ENCODE results near the gene CCDC12.
A peak's percentile ranks its signal among the peaks of the same experiment; 100 is the strongest.

The CCDC12 gene

DNA sequence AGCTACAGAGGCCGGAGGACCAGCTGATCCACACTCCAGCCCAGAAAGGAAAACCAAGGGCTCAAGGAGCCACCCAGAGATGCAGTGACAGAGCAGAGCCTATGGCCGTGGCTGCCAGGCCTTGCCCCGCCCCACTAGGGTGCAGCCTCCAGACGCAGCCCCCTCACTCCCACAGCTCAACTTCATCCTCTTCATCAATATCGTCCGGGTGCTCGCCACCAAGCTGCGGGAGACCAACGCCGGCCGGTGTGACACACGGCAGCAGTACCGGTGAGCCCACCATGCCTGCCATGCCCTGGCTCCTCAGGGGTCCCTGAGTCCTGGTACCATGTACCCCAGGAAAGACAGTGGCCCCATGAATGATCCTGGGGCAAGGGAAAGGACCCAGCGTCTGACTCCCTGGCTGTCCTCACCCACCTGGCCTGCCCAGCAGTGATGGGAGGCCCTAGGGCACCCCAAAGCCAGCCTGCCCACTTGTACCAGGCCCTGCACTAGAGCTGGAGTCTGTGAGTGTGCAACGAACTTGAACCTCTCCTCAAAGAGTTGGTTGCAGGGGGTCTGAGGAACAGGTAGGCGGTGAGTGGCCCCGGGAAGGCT, 74.9 kb downstream of the CCDC12 start:
- no peak overlapping the region for H3K4me3 ChIP-seq (ENCODE audit: low read depth, low read length)
- DNase-seq (ENCODE audit: low read depth) = no peak

DNA sequence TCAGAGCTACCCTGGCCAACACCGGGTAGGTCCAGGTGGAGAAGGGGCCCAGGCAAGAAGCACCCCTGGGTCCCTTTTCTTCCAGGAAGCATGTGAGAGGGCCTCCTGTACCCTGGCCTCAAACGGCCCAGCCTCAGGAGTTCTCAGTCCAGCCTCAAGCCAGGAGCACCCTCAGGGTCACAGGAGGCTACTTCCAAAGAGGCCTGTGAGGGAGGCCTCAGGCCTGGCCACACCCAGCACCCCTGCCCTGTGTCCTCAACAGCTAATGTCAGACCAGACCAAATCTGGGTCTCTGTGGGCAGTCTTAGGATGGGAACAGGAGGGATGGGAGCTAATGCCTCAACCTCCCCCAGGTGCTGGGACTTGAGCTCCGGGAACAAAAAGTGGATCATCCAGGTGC, 75.5 kb downstream of the CCDC12 start:
- DNase-seq (ENCODE audit: low read depth) = no peak
- H3K4me3 ChIP-seq (ENCODE audit: low read depth, low read length) = no peak overlapping the region

DNA sequence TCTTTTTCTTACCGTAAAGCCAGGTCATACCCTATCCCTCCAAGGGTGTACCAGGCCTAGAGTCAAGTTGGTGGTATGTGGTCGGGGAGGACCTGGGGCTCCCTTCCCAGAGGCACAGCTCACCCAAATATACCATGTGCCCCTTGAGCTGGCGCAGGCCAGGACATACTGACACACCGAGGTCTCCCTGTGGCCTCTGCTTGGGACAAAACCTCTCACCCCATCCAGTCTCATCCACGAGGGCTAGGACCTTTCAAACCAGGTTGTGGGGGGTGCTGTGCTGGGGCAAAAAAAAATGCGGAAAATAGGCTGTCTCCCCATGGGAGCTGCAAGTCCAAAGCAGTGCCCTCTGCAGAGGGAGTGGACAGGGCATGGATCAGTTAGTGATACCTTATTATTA, 76.2 kb downstream of the CCDC12 start:
- H3K4me3 ChIP-seq (ENCODE audit: low read depth, low read length) = no peak overlapping the region
- DNase-seq (ENCODE audit: low read depth) = no peak

DNA sequence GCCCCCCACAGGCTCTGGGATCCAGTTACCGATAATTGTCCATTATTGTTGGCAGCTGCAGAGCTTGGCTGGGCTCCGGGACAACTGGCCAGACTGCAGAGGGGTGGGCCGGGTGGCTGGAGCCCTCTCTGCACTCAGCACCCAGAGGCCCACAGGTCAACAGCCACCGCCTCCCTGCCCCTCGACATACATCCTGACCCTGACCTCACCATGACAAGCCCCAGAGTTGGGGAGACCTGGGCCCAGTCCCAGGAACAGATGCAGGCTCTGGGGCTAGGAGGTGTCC, 76.6 kb downstream of the CCDC12 start:
- no peak for DNase-seq (ENCODE audit: low read depth)
- H3K4me3 ChIP-seq (ENCODE audit: low read depth, low read length) = no peak overlapping the region

DNA sequence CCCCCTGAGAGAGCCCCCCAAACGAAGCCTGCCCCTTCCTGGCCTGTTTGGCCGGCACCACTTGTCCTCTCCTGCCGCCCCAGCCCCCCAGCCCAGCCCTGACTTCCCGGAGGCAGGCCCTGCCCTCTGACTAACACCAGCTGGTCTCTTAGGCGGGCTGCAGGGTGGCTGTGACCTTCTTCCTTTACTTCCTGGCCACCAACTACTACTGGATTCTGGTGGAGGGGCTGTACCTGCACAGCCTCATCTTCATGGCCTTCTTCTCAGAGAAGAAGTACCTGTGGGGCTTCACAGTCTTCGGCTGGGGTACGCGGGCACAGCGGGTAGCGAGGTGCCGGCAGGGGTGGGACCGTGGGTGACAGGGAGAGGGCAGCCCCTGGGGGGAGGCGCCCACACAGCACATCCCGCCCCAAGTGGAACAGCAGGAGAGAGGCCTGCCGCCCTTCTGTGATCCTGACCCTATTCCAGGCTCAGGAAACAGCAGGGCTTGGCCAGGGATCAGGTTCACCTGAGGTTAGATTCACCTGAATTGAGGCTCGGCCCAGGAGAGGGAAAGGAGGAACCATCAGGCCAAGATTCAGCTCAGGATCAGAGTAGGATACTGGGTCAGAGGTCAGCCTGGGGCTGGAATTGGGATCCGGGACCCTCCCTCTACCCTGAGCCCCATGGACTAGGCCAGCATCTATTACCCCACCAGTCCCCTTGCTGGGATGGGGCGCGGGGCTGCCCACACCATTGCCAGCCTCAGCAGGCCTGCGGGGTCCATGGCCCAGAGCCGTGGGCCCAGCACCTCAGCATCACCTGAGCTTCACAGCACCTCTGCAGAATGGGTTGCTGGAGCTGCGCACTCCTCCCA, 77.2 kb downstream of the CCDC12 start:
- no peak for DNase-seq (ENCODE audit: low read depth)
- peak overlapping the region; percentile 17 for H3K4me3 ChIP-seq (ENCODE audit: low read depth, low read length)

DNA sequence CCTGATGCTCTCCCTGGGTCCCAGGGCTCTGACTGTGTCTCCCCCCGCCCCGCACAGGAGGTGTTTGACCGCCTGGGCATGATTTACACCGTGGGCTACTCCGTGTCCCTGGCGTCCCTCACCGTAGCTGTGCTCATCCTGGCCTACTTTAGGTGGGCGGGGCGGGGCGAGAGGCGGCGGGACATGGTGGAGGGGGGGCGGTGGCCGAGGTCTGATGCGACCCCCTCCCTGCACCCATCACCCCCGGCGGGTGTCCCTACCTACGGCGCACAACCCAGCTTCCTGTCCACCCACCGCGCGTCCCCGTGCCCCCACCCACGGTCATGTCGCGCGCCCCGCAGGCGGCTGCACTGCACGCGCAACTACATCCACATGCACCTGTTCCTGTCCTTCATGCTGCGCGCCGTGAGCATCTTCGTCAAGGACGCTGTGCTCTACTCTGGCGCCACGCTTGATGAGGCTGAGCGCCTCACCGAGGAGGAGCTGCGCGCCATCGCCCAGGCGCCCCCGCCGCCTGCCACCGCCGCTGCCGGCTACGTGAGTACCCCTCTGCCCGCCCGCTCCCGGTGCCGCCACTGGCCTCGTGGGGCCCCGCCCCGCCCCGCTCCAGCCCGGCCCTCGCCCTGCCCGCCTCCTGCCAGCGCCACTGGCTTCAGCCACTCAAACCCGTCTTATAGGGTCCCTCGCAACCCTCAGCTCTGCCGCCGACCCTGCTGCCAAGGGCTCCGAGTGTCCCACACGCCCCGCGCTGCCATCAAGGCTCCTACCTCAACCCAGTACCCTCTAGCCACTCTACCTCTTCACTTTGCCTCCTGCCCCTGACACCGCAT, 78.0 kb downstream of the CCDC12 start:
- DNase-seq (ENCODE audit: low read depth) = no peak
- H3K4me3 ChIP-seq (ENCODE audit: low read depth, low read length) = peak overlapping the region; percentile 26

DNA sequence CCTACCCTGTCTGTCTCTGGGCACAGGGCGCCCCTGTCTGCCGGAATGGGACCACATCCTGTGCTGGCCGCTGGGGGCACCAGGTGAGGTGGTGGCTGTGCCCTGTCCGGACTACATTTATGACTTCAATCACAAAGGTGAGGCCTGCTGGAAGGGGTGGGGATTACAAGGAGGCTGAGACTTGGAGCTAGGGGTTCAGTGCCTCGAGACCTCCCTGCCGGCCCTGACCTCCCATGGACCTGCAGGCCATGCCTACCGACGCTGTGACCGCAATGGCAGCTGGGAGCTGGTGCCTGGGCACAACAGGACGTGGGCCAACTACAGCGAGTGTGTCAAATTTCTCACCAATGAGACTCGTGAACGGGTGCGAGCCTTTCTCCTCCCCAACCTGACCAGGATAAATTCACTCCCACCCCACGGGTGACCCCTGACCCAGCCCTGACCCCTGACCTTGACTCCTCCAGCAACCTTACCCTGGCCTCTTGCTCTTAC, 78.7 kb downstream of the CCDC12 start:
- no peak overlapping the region for H3K4me3 ChIP-seq (ENCODE audit: low read depth, low read length)
- DNase-seq (ENCODE audit: low read depth) = no peak

DNA sequence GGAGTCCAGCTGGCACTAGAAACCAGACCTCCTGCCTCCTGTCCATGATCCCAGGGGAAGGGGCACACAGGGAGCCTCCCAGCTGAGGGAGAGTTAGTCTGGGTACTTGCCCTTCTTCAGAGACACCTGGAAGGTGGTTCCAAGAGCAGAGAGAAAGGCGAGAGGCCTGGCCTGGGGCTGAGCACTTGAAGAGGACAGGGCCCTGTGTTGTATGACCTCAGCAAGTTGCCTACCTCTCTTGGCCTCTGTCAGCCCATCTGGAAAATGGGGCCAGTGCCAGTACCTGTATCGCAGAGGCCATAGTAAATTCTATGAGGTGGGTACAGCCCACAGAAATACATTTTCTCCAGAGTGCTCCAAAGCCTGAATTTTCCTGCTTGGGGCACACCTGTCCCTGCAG, 79.5 kb downstream of the CCDC12 start:
- H3K4me3 ChIP-seq (ENCODE audit: low read depth, low read length) = no peak overlapping the region
- DNase-seq (ENCODE audit: low read depth) = no peak

DNA sequence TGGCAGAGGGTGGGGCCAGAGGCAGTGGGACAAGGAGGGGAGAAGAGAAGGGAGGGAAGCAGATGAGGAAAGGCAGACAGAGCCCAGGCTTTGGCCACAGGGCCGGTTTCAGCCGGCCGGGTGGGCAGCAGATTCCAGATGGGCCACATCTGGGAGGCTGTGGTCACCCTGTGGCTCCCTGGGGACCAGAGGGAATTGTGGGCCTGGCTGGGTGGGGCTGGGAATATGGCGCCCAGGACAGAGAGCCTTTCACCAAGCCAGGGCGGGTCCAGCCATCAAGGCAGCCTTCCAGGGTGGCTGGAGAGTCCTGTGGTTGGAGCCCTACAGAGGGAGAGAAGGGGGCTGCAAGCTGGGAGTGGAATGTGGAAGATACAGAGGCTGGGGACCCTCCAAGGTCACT, 80.2 kb downstream of the CCDC12 start:
- H3K4me3 ChIP-seq (ENCODE audit: low read depth, low read length) = no peak overlapping the region
- DNase-seq (ENCODE audit: low read depth) = no peak

DNA sequence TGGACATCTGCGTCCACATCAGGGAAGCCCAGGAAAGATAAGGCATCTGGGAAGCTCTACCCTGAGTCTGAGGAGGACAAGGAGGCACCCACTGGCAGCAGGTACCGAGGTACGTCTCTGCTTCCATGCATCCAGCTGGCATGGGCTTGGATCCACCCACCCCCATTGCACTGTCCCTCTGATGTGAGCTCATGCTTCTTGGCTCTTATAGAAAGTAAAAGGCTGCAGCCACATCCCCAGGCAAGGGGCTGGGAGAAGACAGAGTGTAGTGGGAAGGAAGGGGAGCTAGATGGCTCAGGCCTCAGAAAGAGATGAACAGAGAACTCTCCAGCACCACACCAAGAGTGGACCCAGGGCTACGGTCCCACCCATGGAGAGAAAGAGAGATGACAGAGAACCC, 80.8 kb downstream of the CCDC12 start:
- no peak overlapping the region for H3K4me3 ChIP-seq (ENCODE audit: low read depth, low read length)
- DNase-seq (ENCODE audit: low read depth) = no peak

DNA sequence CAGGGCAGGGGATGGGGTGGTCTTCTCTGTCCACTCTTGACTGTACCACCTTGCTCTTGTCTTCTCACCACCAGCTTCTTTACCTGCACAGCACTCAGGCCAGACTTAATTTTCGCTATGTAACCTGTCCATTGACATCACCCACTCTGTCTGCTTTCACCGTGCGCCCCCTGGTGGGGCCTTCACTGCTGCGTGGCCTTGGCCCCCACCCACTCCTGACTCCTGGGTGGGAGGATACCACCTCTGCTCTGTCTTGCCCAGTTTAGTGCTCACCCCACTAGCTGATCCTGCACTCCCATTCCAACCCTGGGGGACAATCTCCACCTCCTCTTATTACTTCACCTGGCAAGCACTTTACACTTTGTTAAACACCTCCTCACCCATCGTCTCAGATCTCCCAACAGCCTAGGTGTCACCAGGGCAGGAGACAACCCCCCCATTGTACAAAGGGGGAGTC, 81.3 kb downstream of the CCDC12 start:
- no peak overlapping the region for H3K4me3 ChIP-seq (ENCODE audit: low read depth, low read length)
- DNase-seq (ENCODE audit: low read depth) = no peak

DNA sequence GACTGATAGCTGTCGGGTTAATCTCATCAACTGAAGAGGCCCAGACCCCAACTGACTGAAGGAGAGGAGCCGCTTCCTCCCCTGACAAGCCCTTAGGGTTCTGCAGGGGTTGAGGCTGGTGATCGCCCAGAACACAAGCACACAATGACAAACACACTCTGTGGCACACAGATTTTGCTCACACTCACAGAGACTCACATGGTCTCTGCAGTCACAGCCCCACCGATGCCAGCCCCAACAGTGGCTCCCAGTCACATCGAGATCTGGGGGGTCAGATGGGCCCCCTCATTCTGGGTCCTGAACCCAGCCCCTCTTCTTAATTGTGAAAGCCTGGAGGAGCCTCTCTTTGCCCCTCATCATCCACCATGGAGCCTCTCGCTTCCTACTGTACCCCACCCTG, 82.3 kb downstream of the CCDC12 start:
- DNase-seq (ENCODE audit: low read depth) = no peak
- no peak overlapping the region for H3K4me3 ChIP-seq (ENCODE audit: low read depth, low read length)

DNA sequence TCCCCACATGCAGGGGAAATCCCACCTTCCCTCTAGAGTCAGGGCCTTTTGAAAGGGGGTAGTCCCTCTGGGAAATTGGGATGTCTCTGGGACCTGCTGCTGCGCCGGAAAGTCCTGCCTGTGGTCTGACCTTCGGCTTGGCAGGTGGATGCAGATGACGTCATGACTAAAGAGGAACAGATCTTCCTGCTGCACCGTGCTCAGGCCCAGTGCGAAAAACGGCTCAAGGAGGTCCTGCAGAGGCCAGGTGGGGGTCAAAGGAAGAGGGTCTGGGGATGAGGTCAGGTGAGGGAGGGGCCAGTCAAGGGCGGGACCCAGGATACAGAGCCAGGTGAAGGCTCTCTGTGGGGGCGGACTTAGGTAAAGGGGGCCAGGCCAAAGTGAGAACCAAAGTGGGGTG, 82.8 kb downstream of the CCDC12 start:
- DNase-seq (ENCODE audit: low read depth) = no peak

DNA sequence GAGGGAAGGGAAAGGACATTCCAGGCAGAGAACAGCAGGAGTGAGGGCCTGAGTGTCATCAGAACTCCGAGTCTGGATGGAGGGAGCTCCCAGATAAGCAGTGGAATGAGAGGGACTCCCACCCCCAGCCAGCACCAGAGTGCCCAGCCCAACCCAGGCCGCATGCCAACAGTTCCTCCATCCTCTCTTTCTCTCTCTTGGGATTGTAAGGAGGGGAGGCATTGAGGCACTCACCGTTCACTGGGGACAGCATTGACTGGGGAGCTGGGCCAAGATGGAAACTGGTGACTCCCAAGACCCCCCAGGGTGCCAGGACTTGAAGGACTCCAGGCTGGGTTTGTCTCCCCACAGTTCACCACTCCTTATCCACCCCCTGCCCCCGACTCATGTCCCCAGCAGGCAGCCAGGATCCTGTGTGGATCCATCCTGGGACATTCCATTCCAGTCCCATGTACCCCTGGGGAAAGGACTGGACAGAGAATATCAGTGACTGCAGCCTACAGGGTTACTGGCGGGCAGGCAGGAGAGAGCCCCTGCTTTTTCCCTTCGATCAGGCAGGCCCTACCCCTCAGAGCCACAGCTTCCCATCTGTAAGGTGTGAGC, 83.3 kb downstream of the CCDC12 start:
- no peak overlapping the region for H3K4me3 ChIP-seq (ENCODE audit: low read depth, low read length)
- no peak for DNase-seq (ENCODE audit: low read depth)

More for the DNA sequence above, 82.8 kb downstream of the CCDC12 start:
- no peak overlapping the region for H3K4me3 ChIP-seq (ENCODE audit: low read depth, low read length)

DNA sequence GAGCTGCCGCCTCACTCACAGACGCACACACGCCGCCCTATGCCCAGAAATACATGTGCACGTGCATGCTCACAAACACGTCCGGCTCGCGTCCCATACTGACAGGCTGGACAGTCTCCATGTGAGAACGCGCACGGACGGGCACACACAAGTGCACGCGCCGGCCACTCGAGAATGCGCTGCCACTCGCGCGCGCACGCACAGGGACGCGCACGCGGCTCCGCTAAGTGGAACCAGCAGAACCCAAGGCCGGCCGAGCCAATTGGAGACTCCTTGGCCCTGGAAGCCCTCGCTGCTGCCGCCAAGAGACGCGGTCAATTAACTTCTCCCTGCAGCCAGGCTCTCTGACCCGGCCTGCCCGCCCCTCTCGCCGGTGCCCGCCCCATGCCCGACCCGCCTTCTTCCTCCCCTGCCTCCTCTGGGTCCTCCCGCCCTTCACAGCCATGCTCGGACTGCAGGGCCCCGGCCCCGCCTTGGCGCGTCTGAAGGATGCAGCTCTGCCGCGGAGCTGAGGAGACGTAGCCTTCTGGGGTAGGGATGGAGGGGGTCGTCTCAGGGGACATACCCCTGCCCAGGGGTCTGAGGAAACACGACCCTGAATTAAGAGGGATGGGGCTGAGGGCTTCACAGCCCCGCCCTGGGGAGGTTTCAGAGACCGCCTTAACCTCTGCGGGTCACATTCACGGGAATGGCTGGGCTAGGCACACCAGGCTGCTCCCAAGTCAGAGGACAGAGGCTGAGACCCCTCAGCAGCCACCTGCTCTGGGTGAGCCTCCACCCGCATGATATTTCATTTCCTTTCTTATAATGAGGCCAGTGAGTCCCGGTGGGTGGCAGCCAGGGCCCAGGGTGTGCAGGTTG, 84.0 kb downstream of the CCDC12 start:
- H3K4me3 ChIP-seq (ENCODE audit: low read depth, low read length) = peak overlapping the region; percentile 39
- DNase-seq (ENCODE audit: low read depth) = no peak

DNA sequence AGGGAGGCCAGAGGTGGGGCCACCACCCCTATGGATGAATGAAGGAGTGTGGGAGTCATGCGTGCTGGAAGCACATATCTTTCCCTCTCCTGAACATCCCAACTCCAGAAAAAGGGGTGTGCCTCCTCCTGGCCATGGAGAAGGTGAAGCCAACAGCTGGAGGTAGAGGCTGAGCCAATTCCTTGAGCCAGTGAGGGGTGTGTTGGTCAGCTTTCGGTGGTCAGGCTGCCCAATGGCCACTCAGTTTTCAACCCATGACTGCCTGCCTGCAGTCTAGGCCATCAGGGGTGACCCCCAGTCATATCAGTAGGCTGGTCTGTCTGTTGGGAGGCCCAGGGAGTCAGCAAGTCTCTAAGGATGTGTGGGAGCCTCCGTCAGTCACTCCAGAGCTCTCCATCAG, 85.4 kb downstream of the CCDC12 start:
- no peak overlapping the region for H3K4me3 ChIP-seq (ENCODE audit: low read depth, low read length)
- no peak for DNase-seq (ENCODE audit: low read depth)

DNA sequence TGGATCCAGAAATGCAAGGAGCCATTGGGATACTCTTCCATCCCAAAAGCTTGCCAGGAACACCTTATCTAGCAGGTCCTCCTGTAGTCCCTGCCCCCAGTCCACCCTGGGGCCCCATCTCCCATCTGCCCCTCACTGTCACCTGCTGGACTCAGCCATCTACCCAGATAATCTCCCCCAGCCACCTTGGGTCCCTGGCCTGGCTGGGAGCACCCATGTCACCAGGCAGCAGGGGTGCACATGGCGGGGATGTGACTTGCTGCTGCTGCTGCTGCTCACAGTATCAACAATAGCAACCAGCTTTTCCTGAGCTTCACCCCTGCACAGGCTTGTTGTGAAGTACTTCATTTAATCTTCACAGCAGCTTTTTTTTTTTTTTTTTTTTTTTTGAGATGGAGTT, 86.4 kb downstream of the CCDC12 start:
- DNase-seq (ENCODE audit: low read depth) = no peak
- H3K4me3 ChIP-seq (ENCODE audit: low read depth, low read length) = no peak overlapping the region

DNA sequence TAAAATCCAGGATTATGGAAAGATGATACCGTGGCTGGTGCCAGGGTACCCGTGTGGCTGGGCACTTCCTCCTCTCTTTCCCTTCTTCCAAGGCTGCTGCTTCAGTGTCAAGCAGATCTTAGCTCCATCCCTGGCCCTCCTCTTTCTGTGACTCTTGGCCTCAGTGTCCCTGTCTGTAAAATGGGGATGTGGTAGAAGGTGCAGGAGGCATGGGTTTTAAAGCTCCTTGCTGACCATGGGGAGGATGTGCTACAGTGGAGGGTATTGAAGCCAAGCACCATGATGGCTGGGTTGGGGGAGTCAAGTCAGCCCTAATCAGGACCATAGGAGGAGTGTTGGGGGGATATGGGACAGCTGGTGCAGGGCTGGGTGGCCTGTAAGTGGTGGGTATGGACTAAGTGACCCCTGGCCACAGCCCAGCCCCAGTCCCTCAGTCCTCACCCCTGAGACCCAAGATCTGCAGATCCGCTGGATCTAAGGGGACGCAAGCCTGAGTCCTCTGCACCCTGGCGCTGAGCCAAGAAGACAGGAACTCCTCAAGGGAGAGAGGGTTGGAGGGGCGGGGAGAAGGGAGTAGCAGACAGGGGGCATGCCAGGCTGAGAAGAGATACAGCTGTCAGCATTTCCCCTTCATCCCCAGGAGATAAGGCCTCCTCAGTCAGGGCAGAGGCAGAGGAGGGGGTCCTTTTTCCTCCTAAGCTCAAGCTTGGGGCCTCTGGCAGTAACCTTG, 87.0 kb downstream of the CCDC12 start:
- DNase-seq (ENCODE audit: low read depth) = no peak
- no peak overlapping the region for H3K4me3 ChIP-seq (ENCODE audit: low read depth, low read length)
